Measurements from ENCODE around the gene CLIC4. TPM values are rescaled to one million over a fixed set of nuclear protein-coding genes. Genes with fewer than 3 reads are reported as not detected.
"Not testable (repeated sequence)": the region's sequence is repeated elsewhere in the genome, so short reads cannot be mapped to it uniquely, and the experiment has no call there.

The CLIC4 gene
- total RNA-seq, 1 donor from 2014 or later = 325 TPM

- no peaks in the 10 kb centered on the region for H3K27me3 ChIP-seq (ENCODE audit: low read depth)
- H3K27ac ChIP-seq (replicated peaks) = peak overlapping the region; percentile 74
Observed at GRCh38 chr1:24793447-24794129, 48.3 kb downstream of the CLIC4 start.

GRCh38 chr1:24794130-24794502 is 48.9 kb downstream of the CLIC4 start:
- H3K4me3 ChIP-seq; H3K27me3 ChIP-seq (ENCODE audit: low read depth); intact Hi-C loops (cut with micrococcal nuclease); H3K9me3 ChIP-seq (replicated peaks); DNase-seq: not testable (repeated sequence)
- Histone ChIP-seq H3K27ac (replicated peaks) (peak overlapping the region; percentile 74), H3K4me1 (peaks cover 70% of the 10 kb centered on the region), H3K36me3 (peaks cover 13% of the 10 kb centered on the region)

More at GRCh38 chr1:24793447-24794129, 48.3 kb downstream of the CLIC4 start:
- TF ChIP-seq CTCF (IDR thresholded peaks at IDR 0.05; ENCODE audit: borderline replicate concordance) = no peak
- no peak for DNase-seq
- H3K4me3 ChIP-seq = no peak overlapping the region
- no peaks in the 10 kb centered on the region for H3K9me3 ChIP-seq (replicated peaks)
- peaks cover 9% of the 10 kb centered on the region for H3K36me3 ChIP-seq
- intact Hi-C loops (cut with micrococcal nuclease) = no loop called here
- H3K4me1 ChIP-seq = peaks cover 74% of the 10 kb centered on the region

GRCh38 chr1:24795236-24795635 is 50.0 kb downstream of the CLIC4 start:
- intact Hi-C loops (cut with micrococcal nuclease) = no loop called here
- Histone ChIP-seq H3K36me3 (peaks cover 13% of the 10 kb centered on the region), H3K4me3 (no peak overlapping the region), H3K27ac (replicated peaks) (peak overlapping the region; percentile 74), H3K9me3 (replicated peaks) (no peaks in the 10 kb centered on the region), H3K27me3 (ENCODE audit: low read depth) (no peaks in the 10 kb centered on the region), H3K4me1 (peaks cover 61% of the 10 kb centered on the region)
- no peak for DNase-seq
- no peak for TF ChIP-seq CTCF (IDR thresholded peaks at IDR 0.05; ENCODE audit: borderline replicate concordance)

- intact Hi-C loops (cut with micrococcal nuclease) = no loop called here
- no peaks in the 10 kb centered on the region for H3K27me3 ChIP-seq (ENCODE audit: low read depth)
- TF ChIP-seq CTCF (IDR thresholded peaks at IDR 0.05; ENCODE audit: borderline replicate concordance) = no peak
- no peaks in the 10 kb centered on the region for H3K9me3 ChIP-seq (replicated peaks)
- H3K36me3 ChIP-seq = peaks cover 13% of the 10 kb centered on the region
- DNase-seq = no peak
- H3K27ac ChIP-seq (replicated peaks) = peak overlapping the region; percentile 74
- peaks cover 61% of the 10 kb centered on the region for H3K4me1 ChIP-seq
- no peak overlapping the region for H3K4me3 ChIP-seq
Observed at GRCh38 chr1:24796524-24796923, 51.3 kb downstream of the CLIC4 start.

GRCh38 chr1:24799242-24799641 is 54.0 kb downstream of the CLIC4 start:
- intact Hi-C loops (cut with micrococcal nuclease); H3K27ac ChIP-seq (replicated peaks); H3K27me3 ChIP-seq (ENCODE audit: low read depth); H3K9me3 ChIP-seq (replicated peaks); DNase-seq; H3K4me3 ChIP-seq: not testable (repeated sequence)
- peaks cover 13% of the 10 kb centered on the region for H3K36me3 ChIP-seq
- peaks cover 63% of the 10 kb centered on the region for H3K4me1 ChIP-seq

GRCh38 chr1:24801176-24801575 is 55.9 kb downstream of the CLIC4 start:
- no peaks in the 10 kb centered on the region for H3K9me3 ChIP-seq (replicated peaks)
- peaks cover 13% of the 10 kb centered on the region for H3K36me3 ChIP-seq
- no peak for TF ChIP-seq CTCF (IDR thresholded peaks at IDR 0.05; ENCODE audit: borderline replicate concordance)
- DNase-seq = no peak
- peaks cover 61% of the 10 kb centered on the region for H3K4me1 ChIP-seq
- H3K27ac ChIP-seq (replicated peaks) = peak overlapping the region; percentile 62
- H3K4me3 ChIP-seq = no peak overlapping the region
- intact Hi-C loops (cut with micrococcal nuclease) = no loop called here
- no peaks in the 10 kb centered on the region for H3K27me3 ChIP-seq (ENCODE audit: low read depth)
